Measurements from ENCODE around the gene LSM2.
A peak's percentile ranks its signal among the peaks of the same experiment; 100 is the strongest.
"Not testable (repeated sequence)": the region's sequence is repeated elsewhere in the genome, so short reads cannot be mapped to it uniquely, and the experiment has no call there.

LSM2 gene

GRCh38 chr6:31795616-31796298, 11.0 kb downstream of the LSM2 start, which contains the start of gene VARS1:
Gene VARS1 (minus strand): TSS chr6:31795752. CDS start chr6:31795217, 535 bp downstream.
- peak; percentile 88 to 92 for DNase-seq

- DNase-seq: peak in 1 of 2 experiments; percentile 42
Measured at GRCh38 chr6:31794866-31795615, 11.7 kb downstream of the LSM2 start.

- DNase-seq: no peak
Measured at GRCh38 chr6:31794294-31794865, 12.4 kb downstream of the LSM2 start.

- not testable (repeated sequence) for DNase-seq
Measured at GRCh38 chr6:31793927-31794245, 12.9 kb downstream of the LSM2 start.

- no peak for DNase-seq
Measured at GRCh38 chr6:31792761-31793171, 14.0 kb downstream of the LSM2 start.

GRCh38 chr6:31792090-31792374, 14.7 kb downstream of the LSM2 start:
- DNase-seq: no peak

- peak; percentile 63 to 68 for DNase-seq
Measured at GRCh38 chr6:31791324-31792089, 15.3 kb downstream of the LSM2 start.

GRCh38 chr6:31785475-31785874, 21.3 kb downstream of the LSM2 start:
- DNase-seq: no peak

- no peak for DNase-seq
Measured at GRCh38 chr6:31784098-31784925, 22.5 kb downstream of the LSM2 start.

- no peak for DNase-seq
Measured at GRCh38 chr6:31782126-31782855, 24.5 kb downstream of the LSM2 start.

GRCh38 chr6:31781244-31782125, 25.3 kb downstream of the LSM2 start:
- DNase-seq: no peak

GRCh38 chr6:31780507-31781243, 26.1 kb downstream of the LSM2 start:
- DNase-seq: no peak

- DNase-seq: no peak
Measured at GRCh38 chr6:31779908-31780307, 26.9 kb downstream of the LSM2 start.

- DNase-seq: no peak
Measured at GRCh38 chr6:31778999-31779885, 27.5 kb downstream of the LSM2 start.

GRCh38 chr6:31778193-31778592, 28.6 kb downstream of the LSM2 start:
- DNase-seq: no peak

GRCh38 chr6:31777667-31778050, 29.1 kb downstream of the LSM2 start:
- no peak for DNase-seq

- DNase-seq: peak; percentile 87 to 88
Measured at GRCh38 chr6:31776989-31777666, 29.6 kb downstream of the LSM2 start, which contains the start of gene VWA7. Gene VWA7 (minus strand): TSS chr6:31777328. CDS start chr6:31776779, 549 bp downstream.

- DNase-seq: peak in 1 of 2 experiments; percentile 45
Measured at GRCh38 chr6:31776485-31776988, 30.2 kb downstream of the LSM2 start.
